ENCODE results near the gene CHI3L2.

The CHI3L2 gene

DNA sequence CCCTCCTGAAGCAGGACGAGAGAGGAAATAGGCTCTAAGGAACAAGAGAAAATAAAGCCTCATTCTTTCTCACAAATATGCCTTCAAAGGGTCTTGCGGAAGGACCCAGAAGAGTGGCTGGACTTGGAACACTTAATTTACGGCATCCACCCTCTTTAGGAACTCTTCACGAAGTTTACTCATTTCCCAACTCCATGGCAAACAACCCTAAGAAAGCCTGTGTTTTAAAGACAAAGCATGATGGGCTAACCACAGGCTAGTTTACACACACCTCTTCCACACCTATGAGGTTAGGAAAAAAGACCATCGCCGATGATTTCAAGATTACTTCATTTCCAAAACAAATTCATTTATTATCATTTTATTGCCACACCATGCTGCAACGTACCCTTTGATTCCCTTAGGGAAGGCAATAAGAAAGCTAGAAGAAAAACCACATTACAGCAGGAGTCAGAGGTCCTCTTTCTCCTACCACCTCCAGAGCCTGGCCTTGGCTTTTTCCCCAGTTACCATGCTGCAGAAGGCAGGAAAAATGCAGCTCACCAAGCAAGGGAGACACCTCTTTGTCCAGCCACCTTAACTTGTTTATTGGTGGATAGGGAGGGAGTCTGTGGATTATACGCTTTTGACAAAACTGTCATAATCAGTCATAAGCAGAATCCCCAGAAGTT, 29.6 kb downstream of the CHI3L2 start:
- DNase-seq, result no peak

DNA sequence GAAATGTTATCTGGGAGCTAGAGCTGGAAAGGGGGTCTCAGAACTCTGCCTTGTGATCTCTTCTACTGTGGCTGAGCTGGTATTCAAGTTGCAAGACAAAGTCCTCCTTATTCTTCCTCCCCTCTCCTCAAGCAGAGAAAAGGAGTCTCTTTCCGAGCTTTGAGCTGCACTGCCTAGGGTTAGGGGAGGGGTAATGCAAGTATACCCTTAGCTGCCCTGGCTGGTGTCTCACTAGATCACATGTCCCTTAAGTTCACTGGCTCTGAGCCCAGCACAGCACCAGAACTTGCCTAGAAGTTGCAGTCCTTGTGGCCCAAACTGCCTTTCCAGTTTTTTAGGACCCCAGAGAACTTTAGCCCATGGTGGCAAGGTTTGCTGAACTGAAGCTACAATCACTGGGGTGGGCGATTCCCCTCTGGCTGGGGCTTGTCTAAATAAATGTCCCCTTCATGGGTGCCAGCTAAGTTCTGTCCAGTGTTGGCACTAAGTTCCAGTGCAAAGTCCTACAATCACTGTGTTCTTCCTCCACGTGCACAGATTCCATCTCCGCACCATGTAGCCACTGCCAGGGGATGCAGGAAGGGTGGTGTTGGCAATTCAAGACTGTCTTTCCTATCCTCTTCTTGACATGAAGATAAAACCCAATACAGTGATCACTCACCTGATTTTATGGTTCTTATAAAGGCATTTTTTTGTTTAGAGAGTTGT, 40.4 kb downstream of the CHI3L2 start:
- no peak for DNase-seq

DNA sequence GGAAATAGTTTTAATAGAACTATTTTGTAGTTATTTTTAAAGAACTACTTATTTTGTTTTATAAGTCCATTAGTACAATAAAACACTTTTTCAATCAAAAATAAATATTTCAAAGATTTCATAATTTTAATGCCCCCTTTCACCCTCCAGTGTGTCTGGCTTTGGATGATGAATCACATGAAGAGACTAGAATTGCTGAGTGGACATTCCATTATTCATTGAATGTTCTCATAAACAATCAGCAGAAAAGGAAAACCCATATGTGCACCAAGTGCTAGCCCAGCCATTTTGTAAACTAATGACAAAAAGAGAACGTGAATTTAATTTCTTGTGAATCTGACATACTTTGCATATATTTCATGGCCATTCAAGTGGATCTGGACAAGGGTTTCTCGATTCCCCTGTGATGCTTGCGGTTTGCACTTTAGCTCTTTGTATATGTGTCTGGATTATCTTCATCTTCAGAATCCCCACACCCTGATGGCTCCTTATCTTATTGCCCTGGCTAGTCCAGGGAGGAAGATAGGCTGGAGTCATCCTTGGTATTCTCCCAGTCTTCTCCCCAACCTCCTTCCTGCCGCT, 42.4 kb downstream of the CHI3L2 start:
- no peak for DNase-seq

DNA sequence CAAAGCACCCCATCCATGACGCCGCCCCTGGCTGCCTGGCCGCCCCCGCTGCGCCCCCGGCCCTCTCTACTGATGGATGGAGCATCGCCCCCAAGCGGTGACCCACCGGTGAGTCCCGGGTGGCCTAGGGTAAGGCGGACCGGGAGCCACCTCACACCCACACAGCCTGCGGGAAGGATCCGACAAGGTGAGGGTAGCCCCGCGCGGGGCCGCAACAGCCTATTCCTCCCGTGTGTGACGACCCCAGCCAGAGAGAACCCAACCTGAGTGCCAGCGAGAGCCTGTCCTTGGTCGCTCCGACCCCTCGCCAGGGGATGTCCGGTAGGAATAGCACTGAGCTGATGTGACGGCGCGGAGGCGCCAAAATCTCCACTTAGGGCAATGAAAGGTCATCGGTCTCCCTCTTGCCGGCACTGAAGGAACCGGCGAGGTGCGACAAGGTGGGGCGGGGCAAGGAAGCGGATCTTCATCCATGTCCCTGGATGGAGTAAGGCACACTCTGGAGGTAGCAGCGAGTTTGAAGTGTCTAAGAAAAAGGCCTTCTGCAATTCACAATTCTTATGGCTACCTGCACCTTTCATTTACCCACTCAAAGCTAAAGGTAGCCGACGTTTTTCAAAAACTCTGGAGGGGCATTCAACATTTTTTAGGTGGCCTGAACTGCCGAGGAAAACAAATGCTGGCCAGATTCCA, 43.4 kb downstream of the CHI3L2 start:
- no peak for DNase-seq

GRCh38 chr1:111271464-111271801, 43.9 kb downstream of the CHI3L2 start:
- DNase-seq, result no peak

DNA sequence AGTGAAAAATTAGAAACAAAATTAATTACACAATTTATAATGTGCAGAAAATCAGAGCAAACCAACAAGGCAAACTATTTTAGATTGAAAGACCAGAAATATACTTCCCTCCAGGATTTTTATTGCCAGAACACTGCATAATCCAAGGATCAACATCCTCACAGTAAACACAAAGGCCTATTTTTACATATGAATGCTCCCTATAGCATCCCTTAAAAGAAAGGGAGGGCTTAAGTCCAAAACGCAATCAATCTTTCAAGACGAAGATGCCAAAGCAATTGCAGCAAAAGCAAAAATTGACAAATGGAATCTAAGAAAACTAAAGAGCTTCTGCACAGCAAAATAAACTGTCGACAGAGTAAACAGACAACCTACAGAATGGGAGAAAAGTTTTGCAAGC, 44.6 kb downstream of the CHI3L2 start:
- no peak for DNase-seq

GRCh38 chr1:111274653-111275052, 47.1 kb downstream of the CHI3L2 start:
- no peak for DNase-seq

DNA sequence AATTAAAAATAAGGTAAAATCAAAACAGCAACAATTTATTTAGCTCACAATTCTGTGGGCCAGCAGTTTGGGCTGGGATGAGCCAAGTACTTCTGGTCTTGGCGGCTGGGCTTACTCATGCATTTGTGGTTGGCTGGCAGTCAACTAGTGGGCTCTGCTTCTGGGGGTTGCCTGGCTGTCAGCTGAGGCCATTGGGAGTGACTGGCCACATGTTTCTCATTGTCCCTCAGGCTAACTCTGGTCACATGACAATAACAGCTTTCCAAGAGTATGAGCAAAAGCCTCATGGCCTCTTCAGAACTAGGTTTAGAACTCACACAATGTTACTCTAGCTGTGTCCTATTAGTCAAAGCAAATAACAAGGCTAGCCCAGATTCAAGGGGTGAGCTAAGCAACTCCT, 47.6 kb downstream of the CHI3L2 start:
- DNase-seq, result no peak

GRCh38 chr1:111275780-111276433, 48.4 kb downstream of the CHI3L2 start:
- DNase-seq, result no peak

GRCh38 chr1:111279144-111279543, 51.6 kb downstream of the CHI3L2 start:
- DNase-seq, result no peak

GRCh38 chr1:111280267-111280666, 52.8 kb downstream of the CHI3L2 start:
- no peak for DNase-seq

GRCh38 chr1:111281411-111281810, 53.9 kb downstream of the CHI3L2 start:
- no peak for DNase-seq

DNA sequence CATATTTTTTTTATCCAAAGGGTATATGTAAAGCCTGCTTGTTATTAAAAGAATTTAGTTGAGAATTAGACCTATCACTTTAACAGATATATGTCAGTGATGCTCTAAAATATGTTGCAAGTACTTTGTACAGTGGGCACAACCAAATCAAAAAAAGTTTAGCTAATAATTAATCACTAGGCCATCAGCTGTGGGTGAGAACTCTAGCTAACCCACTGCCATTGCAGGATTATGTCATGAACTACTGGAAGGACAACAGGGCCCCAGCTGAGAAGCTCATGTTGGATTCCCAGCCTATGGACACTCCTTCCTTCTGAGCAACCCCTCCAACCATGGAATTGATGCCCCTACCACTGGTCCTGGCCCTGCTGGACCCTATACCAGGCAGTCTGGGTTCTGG, 56.3 kb downstream of the CHI3L2 start:
- DNase-seq, result no peak

- no peak for DNase-seq
Measured at GRCh38 chr1:111285879-111286278, 58.4 kb downstream of the CHI3L2 start.

DNA sequence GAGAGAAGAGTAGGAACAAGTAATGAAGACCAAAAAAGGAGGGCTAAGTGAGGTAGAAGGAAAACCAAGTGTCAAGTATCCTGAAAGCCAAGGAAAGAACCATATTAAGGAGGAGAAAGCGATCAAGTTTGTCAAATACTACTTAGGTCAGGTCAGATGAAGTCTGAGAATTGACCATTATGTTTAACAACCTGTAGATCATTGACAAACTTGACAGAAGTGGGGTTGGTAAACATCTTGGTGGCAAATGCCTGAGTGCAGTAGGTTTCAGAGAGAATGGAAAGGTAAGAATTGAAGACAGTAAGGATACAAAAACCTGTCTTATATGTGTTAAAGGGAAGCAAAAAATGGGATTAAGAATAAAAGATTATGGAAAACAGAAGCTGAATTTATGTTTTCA, 59.4 kb downstream of the CHI3L2 start:
- DNase-seq, result no peak

DNA sequence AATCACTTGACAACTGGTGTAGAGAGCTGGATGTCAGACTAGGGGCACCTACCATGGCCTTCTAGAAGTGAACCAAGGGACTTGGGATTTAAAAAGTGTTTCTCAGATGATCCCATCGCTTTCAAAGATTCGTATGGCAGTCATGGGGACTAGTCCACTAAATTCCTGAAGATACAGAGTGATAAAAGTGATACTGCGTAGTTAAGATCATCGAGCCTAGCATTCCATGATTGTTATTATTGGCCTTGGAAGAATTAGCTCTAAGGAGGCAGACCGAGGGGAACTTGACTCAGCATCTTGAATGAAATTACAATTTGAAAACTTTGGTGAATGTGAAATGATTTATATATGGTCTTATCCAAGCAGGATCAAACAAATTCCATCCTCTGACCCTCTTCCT, 61.9 kb downstream of the CHI3L2 start:
- DNase-seq, result no peak

DNA sequence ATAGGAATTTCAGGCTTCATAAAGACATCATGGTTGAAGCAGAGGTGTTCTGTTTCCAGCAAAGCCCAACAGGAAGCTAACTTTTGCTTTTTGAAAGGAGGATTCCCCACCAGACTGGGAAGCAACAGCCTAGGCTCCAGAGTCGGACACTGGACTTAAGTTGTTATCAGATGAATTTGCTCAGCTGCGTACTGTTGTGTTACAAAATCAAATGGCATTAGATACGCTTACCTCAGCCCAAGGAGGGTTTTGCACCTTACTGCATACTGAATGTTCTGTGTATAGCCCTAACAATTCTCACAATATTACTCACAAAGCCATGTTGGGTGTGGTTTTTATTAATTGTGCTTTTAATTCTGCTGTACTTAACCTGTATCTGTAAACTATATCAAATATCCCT, 62.6 kb downstream of the CHI3L2 start:
- no peak for DNase-seq

- no peak for DNase-seq
Measured at GRCh38 chr1:111290630-111291029, 63.1 kb downstream of the CHI3L2 start, which contains the start of gene CHIA. Gene CHIA, plus strand, starts transcription at chr1:111290851. Its CDS starts 19,617 bp downstream, at chr1:111310468.
